ENCODE results near the gene NUDT13.

The NUDT13 gene

GRCh38 chr10:73110345-73110849 is at the start of gene NUDT13:
Gene NUDT13 (plus strand): TSS chr10:73110455. CDS start chr10:73114366, 3,911 bp downstream.
- DNase-seq (ENCODE audit: insufficient read length, low spot score) (peak; percentile 83), FAIRE-seq (peak; percentile 70)

DNA sequence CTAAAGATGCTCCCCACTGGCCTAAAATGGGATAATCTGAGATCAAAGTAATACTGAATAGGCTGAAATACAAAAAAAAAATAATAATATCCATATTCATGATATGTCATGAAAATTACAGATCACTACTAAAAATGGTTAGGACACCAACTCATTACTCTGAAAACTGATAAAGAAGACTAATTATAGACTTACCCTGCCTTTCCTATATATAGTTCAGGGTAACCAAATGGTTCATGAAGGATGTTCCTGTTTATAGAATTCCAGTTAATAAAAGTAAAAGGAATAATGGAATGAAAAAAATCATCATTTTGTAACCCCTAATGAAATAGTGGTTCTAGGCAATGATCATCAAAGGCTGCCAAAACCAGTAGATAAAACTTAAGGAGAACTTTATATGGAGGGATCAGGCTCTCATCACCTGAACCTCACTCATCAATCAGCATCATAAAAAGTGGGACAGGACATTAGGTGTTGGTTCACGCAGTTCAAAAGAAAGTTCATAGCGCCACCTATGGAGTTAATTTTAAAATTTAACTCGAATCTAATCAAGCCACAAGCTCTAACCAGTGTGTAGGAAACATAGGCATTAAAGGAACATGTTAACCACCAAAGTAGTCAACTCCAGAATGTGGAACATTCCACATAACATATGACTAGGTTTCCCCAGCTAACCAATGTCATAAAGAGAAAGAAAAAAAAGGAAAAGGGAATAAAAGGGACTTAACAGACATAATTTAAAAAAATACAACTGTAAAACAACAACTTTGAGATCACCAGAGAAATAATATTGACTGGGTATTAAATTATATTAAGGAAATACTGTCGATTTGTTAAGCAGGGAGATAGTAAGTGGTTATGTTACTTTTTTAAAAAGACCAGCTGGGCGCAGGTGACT is 49.3 kb upstream of the NUDT13 start:
- FAIRE-seq (no peak), DNase-seq (ENCODE audit: insufficient read length, low spot score) (peak; percentile 39)

DNA sequence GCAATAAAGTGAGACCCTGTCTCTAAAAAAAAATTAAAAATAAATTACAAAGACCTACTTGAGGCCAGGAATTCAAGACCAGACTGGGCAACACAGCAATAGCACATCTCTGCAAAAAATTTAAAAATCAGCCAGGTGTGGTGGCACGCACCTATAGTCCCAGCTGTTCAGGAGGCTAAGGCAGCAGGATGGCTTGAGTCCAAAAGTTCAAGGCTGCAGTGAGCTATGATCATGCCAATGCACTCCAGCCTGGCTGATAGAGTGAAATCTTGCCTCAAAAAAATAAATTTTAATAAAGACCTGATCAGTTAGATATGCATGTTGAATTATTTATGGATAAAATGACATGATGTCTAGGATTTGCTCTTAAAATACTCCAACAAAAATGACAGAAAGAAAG is 48.5 kb upstream of the NUDT13 start:
- DNase-seq (ENCODE audit: insufficient read length, low spot score) (no peak), FAIRE-seq (no peak)

- no peak for DNase-seq (ENCODE audit: insufficient read length, low spot score)
- no peak for FAIRE-seq
Observed at GRCh38 chr10:73065441-73065840, 44.8 kb upstream of the NUDT13 start.

GRCh38 chr10:73073627-73074026 is 36.6 kb upstream of the NUDT13 start:
- DNase-seq (ENCODE audit: insufficient read length, low spot score) (no peak), FAIRE-seq (no peak)

DNA sequence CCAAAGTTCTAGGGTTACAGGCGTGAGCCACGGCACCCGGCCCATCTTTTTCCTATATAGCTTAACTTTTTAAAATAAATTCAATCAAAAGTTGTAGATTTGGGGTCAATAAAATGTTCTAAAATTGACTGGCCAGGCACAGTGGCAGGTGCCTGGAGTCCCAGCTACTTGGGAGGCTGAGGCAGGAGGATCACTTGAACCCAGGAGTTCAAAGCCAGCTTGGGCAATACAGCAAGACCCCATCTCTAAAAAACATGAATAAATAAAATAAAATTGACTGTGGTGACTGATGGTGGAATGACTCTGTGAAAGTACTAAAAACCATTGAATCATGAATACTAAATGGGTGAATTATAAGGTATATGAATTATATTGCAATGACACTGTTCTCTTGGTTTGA is 34.4 kb upstream of the NUDT13 start:
- no peak for DNase-seq (ENCODE audit: insufficient read length, low spot score)
- no peak for FAIRE-seq

DNA sequence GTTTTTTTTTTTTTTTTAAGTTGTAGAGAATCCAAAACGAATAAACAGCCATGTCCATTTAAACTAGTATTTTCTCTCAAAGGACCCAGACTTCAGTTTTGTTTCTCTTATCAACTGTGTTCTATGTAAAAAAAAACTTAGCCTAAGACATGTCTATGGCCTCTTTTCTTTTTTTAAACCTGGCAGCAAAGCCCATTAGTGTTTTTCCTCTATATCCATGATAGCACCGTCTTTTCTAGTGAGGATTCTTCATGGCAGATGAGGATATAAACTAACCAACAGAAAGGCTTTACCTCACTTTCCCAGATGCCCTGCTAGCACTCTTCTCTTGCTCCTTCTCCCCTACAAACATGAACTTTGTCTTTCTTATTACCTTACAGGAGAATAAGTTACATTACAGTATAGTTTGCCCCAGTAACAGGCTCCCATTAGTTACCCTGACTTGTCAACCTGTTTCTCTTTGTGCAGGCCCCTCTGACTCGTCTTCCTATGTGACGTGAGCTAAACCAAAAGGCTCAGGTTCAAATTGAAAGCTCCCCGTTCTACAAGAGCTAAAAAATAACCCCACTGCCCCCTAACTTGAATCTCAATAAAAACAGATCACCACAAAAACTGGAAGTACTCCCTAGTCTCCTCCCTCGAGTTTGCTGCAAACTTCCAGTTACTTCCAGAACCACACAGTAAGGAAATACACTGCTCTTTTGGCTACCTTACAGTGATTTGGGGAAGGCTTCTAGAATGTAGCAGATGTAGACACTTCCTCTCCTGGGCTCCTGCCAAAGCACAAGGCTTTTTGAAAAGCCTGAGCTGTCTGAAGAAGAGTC is 33.7 kb upstream of the NUDT13 start:
- DNase-seq (ENCODE audit: insufficient read length, low spot score), result no peak
- FAIRE-seq, result no peak

GRCh38 chr10:73079779-73080541 is 30.3 kb upstream of the NUDT13 start:
- DNase-seq (ENCODE audit: insufficient read length, low spot score) (no peak), FAIRE-seq (no peak)

- no peak for DNase-seq (ENCODE audit: insufficient read length, low spot score)
- FAIRE-seq, result no peak
Observed at GRCh38 chr10:73083221-73083620, 27.0 kb upstream of the NUDT13 start.

- DNase-seq (ENCODE audit: insufficient read length, low spot score), result no peak
- FAIRE-seq, result no peak
Observed at GRCh38 chr10:73084209-73084608, 26.0 kb upstream of the NUDT13 start.

DNA sequence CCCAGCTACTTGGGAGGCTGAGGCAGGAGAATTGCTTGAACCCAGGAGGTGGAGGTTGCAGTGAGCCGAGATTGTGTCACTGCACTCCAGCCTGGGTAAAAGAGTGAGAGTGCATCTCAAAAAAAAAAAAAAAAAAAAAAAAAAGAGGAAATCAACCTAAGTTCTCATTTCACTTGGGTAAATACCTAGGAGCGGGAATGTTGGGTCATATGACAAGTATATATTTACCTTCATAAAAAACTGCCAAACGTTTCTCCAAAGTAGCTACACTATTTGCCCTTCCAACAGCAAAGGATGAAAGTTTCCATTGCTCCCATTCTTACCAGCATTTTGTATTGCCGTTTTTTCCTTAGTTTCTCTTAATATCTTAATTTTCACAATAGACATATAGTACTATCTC is 23.4 kb upstream of the NUDT13 start:
- FAIRE-seq, result no peak
- no peak for DNase-seq (ENCODE audit: insufficient read length, low spot score)

DNA sequence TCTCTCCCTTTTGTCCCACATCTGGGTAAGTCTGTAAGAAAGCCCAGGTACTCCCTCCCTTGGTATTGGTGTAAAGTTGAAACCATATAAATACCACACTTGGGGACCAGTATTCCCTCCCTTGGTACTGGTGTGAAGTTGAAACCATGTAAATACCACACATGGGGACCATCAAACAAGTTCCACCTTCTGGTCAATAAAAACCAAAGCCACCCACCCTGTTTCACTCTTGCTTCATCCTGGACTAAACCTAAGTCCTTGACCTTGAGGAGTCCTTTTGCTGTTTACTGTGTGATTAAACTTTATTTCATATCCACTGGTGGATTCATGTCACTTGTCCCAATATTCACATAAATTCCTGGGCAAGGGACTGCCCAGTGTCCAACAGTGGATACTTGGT is 22.0 kb upstream of the NUDT13 start:
- FAIRE-seq, result no peak

DNA sequence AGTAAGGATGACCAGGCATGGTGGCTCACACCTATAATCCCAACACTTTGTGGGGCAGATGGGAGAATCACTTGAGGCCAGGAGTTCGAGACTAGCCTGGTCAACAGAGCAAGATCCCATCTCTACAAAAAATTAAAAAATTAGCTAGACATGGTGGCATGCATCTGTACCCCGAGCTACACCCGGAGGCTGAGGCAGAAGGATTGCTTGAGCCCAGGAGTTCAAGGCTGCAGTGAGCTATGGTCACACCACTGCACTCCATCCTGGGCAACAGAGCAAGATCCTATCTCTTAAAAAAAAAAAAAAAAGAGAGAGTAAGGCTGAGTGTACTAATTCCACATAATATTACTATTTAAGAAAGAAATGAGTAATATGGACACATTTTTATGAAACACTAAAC is 17.4 kb upstream of the NUDT13 start:
- FAIRE-seq (no peak), DNase-seq (ENCODE audit: insufficient read length, low spot score) (no peak)

More for the DNA sequence above, 22.0 kb upstream of the NUDT13 start:
- no peak for DNase-seq (ENCODE audit: insufficient read length, low spot score)

- no peak for FAIRE-seq
- DNase-seq (ENCODE audit: insufficient read length, low spot score), result no peak
Observed at GRCh38 chr10:73093922-73094850, 16.1 kb upstream of the NUDT13 start.

DNA sequence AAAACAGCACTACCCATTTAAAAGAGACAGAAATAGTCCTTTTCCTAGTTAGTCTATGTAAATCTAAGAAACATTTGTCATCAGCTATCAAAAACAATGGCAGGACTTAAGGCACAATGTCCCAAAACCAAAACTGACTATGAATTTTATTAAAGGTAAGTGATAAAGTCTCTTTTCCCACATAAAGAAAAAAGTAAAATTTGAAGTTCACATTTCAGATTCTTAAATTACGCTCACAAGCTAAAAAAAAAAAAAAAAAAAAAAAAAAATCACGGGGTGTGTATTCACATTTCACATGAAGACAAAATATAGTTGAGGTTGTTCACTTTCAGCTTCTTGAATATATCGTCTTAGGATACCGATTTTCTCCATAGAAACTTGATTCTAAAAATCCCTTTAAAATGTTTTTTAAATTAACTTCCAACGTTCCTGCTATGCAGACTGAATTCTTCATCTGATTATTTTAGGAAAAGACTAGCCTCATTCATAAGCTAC is 15.2 kb upstream of the NUDT13 start:
- DNase-seq (ENCODE audit: insufficient read length, low spot score) (no peak), FAIRE-seq (no peak)

- DNase-seq (ENCODE audit: insufficient read length, low spot score), result peak; percentile 54
- FAIRE-seq, result no peak
Observed at GRCh38 chr10:73095481-73096021, 14.7 kb upstream of the NUDT13 start.

DNA sequence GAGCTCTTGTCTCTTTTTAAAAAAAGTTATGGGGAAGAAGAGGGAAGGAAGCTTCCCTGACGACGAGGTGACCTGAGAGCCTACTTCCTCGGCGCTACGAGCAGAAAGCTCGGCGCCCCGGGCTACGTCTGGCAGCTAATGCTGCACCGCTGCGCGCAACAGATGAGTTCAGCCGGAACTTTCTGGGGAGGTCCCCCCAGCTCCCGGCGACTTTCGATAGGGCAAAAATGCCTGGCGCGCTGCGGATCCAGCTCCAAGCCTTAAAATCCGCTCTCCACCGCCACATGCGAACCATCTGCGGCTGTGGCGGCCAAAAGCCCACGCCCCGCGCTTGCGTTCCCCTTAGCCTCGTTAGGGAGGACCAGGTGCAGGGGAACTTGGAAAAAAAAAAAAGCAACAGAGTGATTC is 14.2 kb upstream of the NUDT13 start:
- DNase-seq (ENCODE audit: insufficient read length, low spot score) (no peak), FAIRE-seq (no peak)

- DNase-seq (ENCODE audit: insufficient read length, low spot score) (peak; percentile 98), FAIRE-seq (peak; percentile 93)
Observed at GRCh38 chr10:73096449-73097304, 13.6 kb upstream of the NUDT13 start, which contains the start of gene P4HA1. Gene P4HA1 (minus strand): TSS chr10:73096866. CDS start chr10:73074883, 21,983 bp downstream.
